ENCODE results near the gene SLC25A47. TPM values are rescaled to one million over a fixed set of nuclear protein-coding genes. Genes with fewer than 3 reads are reported as not detected.

The SLC25A47 gene
- total RNA-seq, 1 donor from 2014 or later = not detected

- H3K27ac ChIP-seq = no peak overlapping the region
- DNase-seq (ENCODE audit: low spot score in 2 of 2) = no peak
- TF ChIP-seq CTCF (IDR thresholded peaks at IDR 0.05) = no peak
- H3K4me3 ChIP-seq = no peak overlapping the region
- H3K9me3 ChIP-seq = no peaks in the 10 kb centered on the region
- intact Hi-C loops (cut with DNase I) = no loop called here
- peaks cover 37 to 87% of the 10 kb centered on the region in 2 donors for H3K36me3 ChIP-seq
- H3K27me3 ChIP-seq = no peaks in the 10 kb centered on the region
- H3K4me1 ChIP-seq = no peaks in the 10 kb centered on the region
These were observed 27.8 kb downstream of the SLC25A47 start for GRCh38 chr14:100350986-100351385.

GRCh38 chr14:100358396-100358795 lies 35.3 kb downstream of the SLC25A47 start:
- intact Hi-C loops (cut with DNase I) = no loop called here
- no peak for TF ChIP-seq CTCF (IDR thresholded peaks at IDR 0.05)
- Histone ChIP-seq H3K9me3 (no peaks in the 10 kb centered on the region), H3K27ac (no peak overlapping the region), H3K4me1 (no peaks in the 10 kb centered on the region), H3K36me3 (peaks cover 55 to 76% of the 10 kb centered on the region in 2 donors), H3K27me3 (no peaks in the 10 kb centered on the region), H3K4me3 (no peak overlapping the region)
- DNase-seq (ENCODE audit: low spot score in 2 of 2) = no peak

- H3K4me1 ChIP-seq = no peaks in the 10 kb centered on the region
- H3K27me3 ChIP-seq = no peaks in the 10 kb centered on the region
- intact Hi-C loops (cut with DNase I) = no loop called here
- DNase-seq (ENCODE audit: low spot score in 2 of 2) = no peak
- no peaks in the 10 kb centered on the region for H3K9me3 ChIP-seq
- no peak overlapping the region for H3K4me3 ChIP-seq
- H3K36me3 ChIP-seq = peaks cover 56 to 76% of the 10 kb centered on the region in 2 donors
- no peak overlapping the region for H3K27ac ChIP-seq
- TF ChIP-seq CTCF (IDR thresholded peaks at IDR 0.05) = no peak
These were observed 36.0 kb downstream of the SLC25A47 start for GRCh38 chr14:100359111-100359510.

- H3K9me3 ChIP-seq = no peaks in the 10 kb centered on the region
- H3K36me3 ChIP-seq = peaks cover 54 to 75% of the 10 kb centered on the region in 2 donors
- no peak overlapping the region for H3K27ac ChIP-seq
- DNase-seq (ENCODE audit: low spot score in 2 of 2) = no peak
- intact Hi-C loops (cut with DNase I) = no loop called here
- no peak for TF ChIP-seq CTCF (IDR thresholded peaks at IDR 0.05)
- no peaks in the 10 kb centered on the region for H3K4me1 ChIP-seq
- no peak overlapping the region for H3K4me3 ChIP-seq
- no peaks in the 10 kb centered on the region for H3K27me3 ChIP-seq
These were observed 36.7 kb downstream of the SLC25A47 start for GRCh38 chr14:100359881-100360280.

- Histone ChIP-seq H3K27ac (no peak overlapping the region), H3K27me3 (no peaks in the 10 kb centered on the region), H3K9me3 (no peaks in the 10 kb centered on the region), H3K4me1 (no peaks in the 10 kb centered on the region), H3K4me3 (no peak overlapping the region), H3K36me3 (peaks cover 44 to 76% of the 10 kb centered on the region in 2 donors)
- DNase-seq (ENCODE audit: low spot score in 2 of 2) = no peak
- intact Hi-C loops (cut with DNase I) = no loop called here
- no peak for TF ChIP-seq CTCF (IDR thresholded peaks at IDR 0.05)
These were observed 38.5 kb downstream of the SLC25A47 start for GRCh38 chr14:100361626-100362025.

- no peak for DNase-seq (ENCODE audit: low spot score in 2 of 2)
- TF ChIP-seq CTCF (IDR thresholded peaks at IDR 0.05) = no peak
- H3K4me3 ChIP-seq = no peak overlapping the region
- intact Hi-C loops (cut with DNase I) = no loop called here
- H3K9me3 ChIP-seq = no peaks in the 10 kb centered on the region
- no peak overlapping the region for H3K27ac ChIP-seq
- no peaks in the 10 kb centered on the region for H3K27me3 ChIP-seq
- no peaks in the 10 kb centered on the region for H3K4me1 ChIP-seq
- peaks cover 44 to 73% of the 10 kb centered on the region in 2 donors for H3K36me3 ChIP-seq
These were observed 39.3 kb downstream of the SLC25A47 start for GRCh38 chr14:100362311-100362927.

All from ascending aorta (tissue), 2 donors.